Activated naive CD4-positive, alpha-beta T cell treated with anti-CD3 and anti-CD28 coated beads, Interleukin-2, amount 50 U/mL, for 72 hours (primary cell): ENCODE results near the gene MBIP. TPM values are rescaled to one million over a fixed set of nuclear protein-coding genes. Genes with fewer than 3 reads are reported as not detected.
"Not testable (repeated sequence)": the region's sequence is repeated elsewhere in the genome, so short reads cannot be mapped to it uniquely, and the experiment has no call there.

ENCODE experiments used
- ATAC-seq, 2 donors: fragments of 150-1000 bp; cut with Tn5 transposase; 2 replicates each; pipeline ENCODE4 v1.10.0; 2021; ENCODE audit warnings: mild to moderate bottlenecking in 2 of 2, moderate library complexity in 2 of 2
- DNase-seq, 2 donors: peaks; one replicate each; pipeline ENCODE4 v3.0.0; 2021 to 2022; ENCODE audit warnings: low spot score in 2 of 2
- H3K27ac Mint-ChIP-seq, 2 donors: one replicate each; pipeline ENCODE4 v1.8.0; 2022; ENCODE audit warnings: mild to moderate bottlenecking in 2 of 2, mixed read lengths in 2 of 2
- H3K36me3 Mint-ChIP-seq, 2 donors: one replicate each; pipeline ENCODE4 v1.8.0; 2022; ENCODE audit warnings: mixed read lengths in 2 of 2
- H3K9me3 Mint-ChIP-seq, 2 donors: one replicate each; pipeline ENCODE4 v1.8.0; 2022; ENCODE audit warnings: mixed read lengths in 2 of 2
- total RNA-seq, 2 donors: library from RNA; stranded (reverse); gene quantifications; one replicate each; pipeline ENCODE4 v1.2.3, GENCODE V29; 2022

MBIP gene
- total RNA-seq: 10 to 100 TPM; 26.8 to 42.8 TPM

GRCh38 chr14:36320200-36320896, at the start of gene MBIP:
Gene MBIP (minus strand): TSS chr14:36320637. CDS start chr14:36320588, 49 bp downstream.
- peak within 1 kb of the TSS; percentile 86 to 95 for H3K27ac Mint-ChIP-seq
- H3K9me3 Mint-ChIP-seq: peaks cover 3% of the 10 kb centered on the region in 2 donors
- peak; percentile 92 to 97 for ATAC-seq
- DNase-seq: peak; percentile 78 to 85
- H3K36me3 Mint-ChIP-seq: peaks cover 13 to 15% of the 10 kb centered on the region in 2 donors

- H3K9me3 Mint-ChIP-seq: no peaks in the 10 kb centered on the region
- H3K36me3 Mint-ChIP-seq: no peaks in the 10 kb centered on the region
- ATAC-seq (no peak), DNase-seq (no peak)
- no peak overlapping the region for H3K27ac Mint-ChIP-seq
Measured at GRCh38 chr14:36367985-36368774, 47.7 kb upstream of the MBIP start.

- H3K9me3 Mint-ChIP-seq: no peaks in the 10 kb centered on the region
- H3K36me3 Mint-ChIP-seq: no peaks in the 10 kb centered on the region
- DNase-seq (no peak), ATAC-seq (no peak)
- H3K27ac Mint-ChIP-seq: no peak overlapping the region
Measured at GRCh38 chr14:36365766-36366165, 45.3 kb upstream of the MBIP start.

- DNase-seq: no peak
- no peak for ATAC-seq
- Mint-ChIP-seq H3K36me3 (no peaks in the 10 kb centered on the region), H3K27ac (no peak overlapping the region), H3K9me3 (no peaks in the 10 kb centered on the region)
Measured at GRCh38 chr14:36363704-36364103, 43.3 kb upstream of the MBIP start.

- ATAC-seq (no peak), DNase-seq (no peak)
- Mint-ChIP-seq H3K36me3 (no peaks in the 10 kb centered on the region), H3K27ac (no peak overlapping the region), H3K9me3 (no peaks in the 10 kb centered on the region)
Measured at GRCh38 chr14:36362648-36363047, 42.2 kb upstream of the MBIP start.

GRCh38 chr14:36361210-36361853, 40.9 kb upstream of the MBIP start:
- no peak for ATAC-seq
- H3K9me3 Mint-ChIP-seq: peaks cover 4 to 7% of the 10 kb centered on the region in 2 donors

GRCh38 chr14:36356862-36357261, 36.4 kb upstream of the MBIP start:
- H3K36me3 Mint-ChIP-seq: peaks cover 20% of the 10 kb centered on the region in 2 donors
- ATAC-seq (no peak), DNase-seq (no peak)
- peaks cover 18 to 26% of the 10 kb centered on the region in 2 donors for H3K9me3 Mint-ChIP-seq
- H3K27ac Mint-ChIP-seq: no peak overlapping the region

More at GRCh38 chr14:36361210-36361853, 40.9 kb upstream of the MBIP start:
- H3K27ac Mint-ChIP-seq: no peak overlapping the region
- H3K36me3 Mint-ChIP-seq: peaks cover 2 to 5% of the 10 kb centered on the region in 2 donors
- DNase-seq: no peak

GRCh38 chr14:36346052-36346451, 25.6 kb upstream of the MBIP start:
- no peaks in the 10 kb centered on the region for H3K9me3 Mint-ChIP-seq
- DNase-seq: no peak
- ATAC-seq: no peak
- no peak overlapping the region for H3K27ac Mint-ChIP-seq
- peaks cover 8 to 9% of the 10 kb centered on the region in 2 donors for H3K36me3 Mint-ChIP-seq

- peaks cover 8 to 9% of the 10 kb centered on the region in 2 donors for H3K36me3 Mint-ChIP-seq
- ATAC-seq (no peak), DNase-seq (no peak)
- no peaks in the 10 kb centered on the region for H3K9me3 Mint-ChIP-seq
- H3K27ac Mint-ChIP-seq: no peak overlapping the region
Measured at GRCh38 chr14:36344211-36344610, 23.8 kb upstream of the MBIP start.

- DNase-seq, H3K9me3 Mint-ChIP-seq, H3K27ac Mint-ChIP-seq, H3K36me3 Mint-ChIP-seq, ATAC-seq: not testable (repeated sequence)
Measured at GRCh38 chr14:36341811-36342210, 21.4 kb upstream of the MBIP start.

GRCh38 chr14:36340276-36340890, 19.9 kb upstream of the MBIP start:
- H3K36me3 Mint-ChIP-seq: peaks cover 8 to 9% of the 10 kb centered on the region in 2 donors
- H3K9me3 Mint-ChIP-seq: no peaks in the 10 kb centered on the region
- DNase-seq (no peak), ATAC-seq (peak in 1 of 2 donors; percentile 93)
- no peak overlapping the region for H3K27ac Mint-ChIP-seq

GRCh38 chr14:36339816-36340215, 19.4 kb upstream of the MBIP start:
- ATAC-seq: peak in 1 of 2 donors; percentile 51
- DNase-seq: no peak
- peaks cover 8 to 9% of the 10 kb centered on the region in 2 donors for H3K36me3 Mint-ChIP-seq
- H3K9me3 Mint-ChIP-seq: no peaks in the 10 kb centered on the region
- H3K27ac Mint-ChIP-seq: no peak overlapping the region

- no peaks in the 10 kb centered on the region for H3K9me3 Mint-ChIP-seq
- ATAC-seq: no peak
- no peaks in the 10 kb centered on the region for H3K36me3 Mint-ChIP-seq
- DNase-seq: no peak
- no peak overlapping the region for H3K27ac Mint-ChIP-seq
Measured at GRCh38 chr14:36333119-36333518, 12.7 kb upstream of the MBIP start.

GRCh38 chr14:36327573-36327972, 7.1 kb upstream of the MBIP start:
- H3K27ac Mint-ChIP-seq, H3K9me3 Mint-ChIP-seq, DNase-seq, ATAC-seq, H3K36me3 Mint-ChIP-seq: not testable (repeated sequence)

GRCh38 chr14:36325853-36326252, 5.4 kb upstream of the MBIP start:
- peaks cover under 1% of the 10 kb centered on the region in 2 donors for H3K36me3 Mint-ChIP-seq

GRCh38 chr14:36324897-36325296, 4.5 kb upstream of the MBIP start:
- no peak for ATAC-seq
- H3K9me3 Mint-ChIP-seq: peaks cover 3% of the 10 kb centered on the region in 2 donors
- no peak for DNase-seq

More at GRCh38 chr14:36325853-36326252, 5.4 kb upstream of the MBIP start:
- ATAC-seq (no peak), DNase-seq (no peak)
- Mint-ChIP-seq H3K27ac (no peak overlapping the region), H3K9me3 (no peaks in the 10 kb centered on the region)

More at GRCh38 chr14:36324897-36325296, 4.5 kb upstream of the MBIP start:
- H3K36me3 Mint-ChIP-seq: peaks cover 8 to 11% of the 10 kb centered on the region in 2 donors
- no peak overlapping the region for H3K27ac Mint-ChIP-seq
